GM19467 (cell line): Measurements from ENCODE around the gene ARMC9.
"Not testable (repeated sequence)": the region's sequence is repeated elsewhere in the genome, so short reads cannot be mapped to it uniquely, and the experiment has no call there.

ENCODE experiments used
- ATAC-seq: cut with Tn5 transposase; IDR thresholded peaks from one replicate; pipeline ENCODE4 v1.9.1; 2021; ENCODE audit warnings: mild to moderate bottlenecking, moderate library complexity; ENCODE audit not compliant: unreplicated experiment

ARMC9 gene

DNA sequence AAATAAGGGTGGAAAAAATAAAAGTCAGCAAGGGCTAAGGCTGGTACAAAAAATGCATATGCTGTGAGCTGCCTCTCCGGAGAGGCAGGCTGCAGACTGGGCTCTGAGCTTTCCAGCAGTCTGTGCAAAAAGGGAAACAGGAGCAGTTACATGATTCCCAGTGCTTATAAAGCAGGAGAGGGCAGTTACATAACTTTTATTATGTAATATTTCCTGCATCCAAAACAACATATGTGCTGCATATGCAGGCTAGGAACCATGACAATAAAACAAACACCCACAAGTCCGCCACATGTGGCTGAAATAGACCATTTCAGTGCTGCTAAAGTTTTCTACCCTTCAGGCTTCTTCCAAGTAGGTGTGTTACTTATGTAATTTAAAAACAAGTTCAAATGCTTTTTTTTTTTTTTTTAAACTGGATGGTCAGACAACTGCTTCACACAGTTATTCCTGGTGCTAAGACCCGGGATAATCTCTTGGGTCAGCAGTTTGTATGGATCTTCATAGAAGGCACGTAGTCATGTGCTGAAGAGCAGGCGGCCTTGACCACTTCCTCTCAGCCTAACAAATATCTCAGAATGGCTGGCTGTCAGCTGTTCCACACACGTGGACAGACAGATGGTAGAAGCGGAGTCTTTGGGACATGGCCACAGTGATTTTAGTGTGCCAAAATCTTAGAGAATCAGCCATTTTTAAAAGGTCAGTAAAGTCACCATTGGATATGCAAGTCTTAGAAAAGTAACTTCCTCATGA is 43.5 kb downstream of the ARMC9 start:
- no peak for ATAC-seq

DNA sequence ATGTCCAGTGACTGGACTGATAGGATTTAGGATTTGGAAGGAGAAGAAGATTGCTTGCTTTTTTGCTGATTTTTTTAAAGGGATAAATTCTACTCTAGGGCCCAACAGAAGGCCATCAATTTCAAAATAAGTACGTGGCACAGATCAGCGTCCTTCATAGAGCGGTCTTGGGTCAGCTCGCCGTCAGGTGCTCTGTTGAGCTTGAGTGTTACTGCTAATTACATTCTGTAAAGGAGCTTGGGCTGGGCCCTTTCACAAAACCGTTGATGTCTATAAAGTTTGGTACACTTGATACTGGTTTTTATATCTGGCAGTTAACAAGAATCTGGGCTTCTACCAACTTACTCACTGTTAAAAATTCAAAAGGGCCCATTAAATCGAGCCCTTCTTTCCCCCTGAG is 45.4 kb downstream of the ARMC9 start:
- no peak for ATAC-seq

DNA sequence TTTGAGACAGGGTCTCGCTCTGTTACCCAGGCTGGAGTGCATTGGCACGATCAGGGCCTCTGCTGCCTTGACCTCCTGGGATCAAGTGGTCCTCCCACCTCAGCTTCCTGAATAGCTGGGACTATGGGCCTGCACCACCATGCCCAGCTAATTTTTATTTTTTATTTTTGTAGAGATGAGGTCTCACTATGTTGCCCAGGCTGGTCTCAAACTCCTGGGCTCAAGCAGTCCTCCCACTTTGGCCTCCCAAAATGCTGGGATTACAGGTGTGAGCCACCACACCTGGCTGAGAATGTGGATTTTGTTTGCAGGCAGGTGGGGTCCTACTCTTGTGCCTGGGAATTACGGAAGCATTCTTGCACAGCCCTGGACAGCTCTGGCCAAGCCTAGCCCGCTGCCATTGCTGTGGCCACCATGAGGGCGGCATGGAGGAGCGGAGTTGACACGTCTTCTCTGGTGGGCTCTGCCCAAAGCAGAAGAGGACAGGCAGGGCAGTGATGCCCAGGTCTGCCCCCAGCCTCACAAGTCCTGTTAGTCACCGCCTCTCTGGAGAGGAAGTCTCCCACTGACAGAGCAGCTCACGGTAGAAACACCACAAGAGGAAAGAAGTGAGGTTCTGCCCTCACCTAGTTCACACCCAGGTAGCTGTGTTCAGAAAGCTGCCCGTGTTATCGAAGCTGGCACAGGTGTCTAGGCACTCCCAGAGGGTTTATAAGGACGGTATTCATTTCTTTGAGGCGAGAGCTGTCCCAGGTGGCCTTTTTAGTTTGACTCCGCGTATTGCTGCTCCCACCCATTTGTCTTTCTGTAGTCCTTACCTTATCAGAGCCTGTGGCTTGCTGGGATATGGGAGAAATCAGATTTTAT is 46.2 kb downstream of the ARMC9 start:
- ATAC-seq = no peak

DNA sequence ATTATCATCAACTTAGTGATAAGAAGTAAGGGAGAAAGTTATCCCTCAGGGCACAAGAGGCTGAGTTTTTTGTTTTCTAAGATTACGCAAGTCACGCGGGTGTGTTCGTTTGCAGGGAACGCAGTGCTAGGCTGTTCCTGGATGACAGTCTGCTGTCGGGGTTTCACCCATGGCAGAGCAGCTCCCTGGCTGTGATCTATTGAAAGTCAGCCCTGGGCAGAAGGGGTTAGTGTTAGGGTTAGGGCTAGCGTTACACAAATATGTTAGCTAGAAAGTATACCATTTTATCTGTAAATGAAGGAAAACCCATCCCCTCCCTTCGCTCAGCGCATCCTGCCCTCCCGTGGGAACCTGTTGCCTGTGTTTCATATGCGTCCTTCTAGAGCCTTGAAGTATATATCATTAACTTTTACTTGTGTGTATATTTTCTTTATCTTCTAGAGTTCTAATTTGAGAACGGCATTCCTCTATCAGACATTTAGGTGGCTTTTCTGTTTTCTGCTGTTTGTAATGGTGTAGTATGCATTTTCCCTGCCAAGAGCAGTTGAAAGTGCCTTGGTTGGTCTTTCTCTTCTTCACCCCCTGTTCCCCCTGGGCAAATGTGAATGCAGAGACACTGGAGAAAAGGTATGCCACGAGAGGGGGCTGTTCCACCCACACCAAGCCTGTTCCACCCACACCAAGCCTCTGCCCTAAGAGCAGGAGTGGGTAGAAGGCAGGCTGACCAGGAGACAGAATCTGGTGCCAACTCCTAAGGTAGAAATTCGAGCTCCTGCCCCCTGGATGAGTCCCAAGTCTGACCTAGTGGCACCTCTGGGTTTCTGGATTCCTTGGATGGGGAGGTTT is 47.0 kb downstream of the ARMC9 start:
- no peak for ATAC-seq

DNA sequence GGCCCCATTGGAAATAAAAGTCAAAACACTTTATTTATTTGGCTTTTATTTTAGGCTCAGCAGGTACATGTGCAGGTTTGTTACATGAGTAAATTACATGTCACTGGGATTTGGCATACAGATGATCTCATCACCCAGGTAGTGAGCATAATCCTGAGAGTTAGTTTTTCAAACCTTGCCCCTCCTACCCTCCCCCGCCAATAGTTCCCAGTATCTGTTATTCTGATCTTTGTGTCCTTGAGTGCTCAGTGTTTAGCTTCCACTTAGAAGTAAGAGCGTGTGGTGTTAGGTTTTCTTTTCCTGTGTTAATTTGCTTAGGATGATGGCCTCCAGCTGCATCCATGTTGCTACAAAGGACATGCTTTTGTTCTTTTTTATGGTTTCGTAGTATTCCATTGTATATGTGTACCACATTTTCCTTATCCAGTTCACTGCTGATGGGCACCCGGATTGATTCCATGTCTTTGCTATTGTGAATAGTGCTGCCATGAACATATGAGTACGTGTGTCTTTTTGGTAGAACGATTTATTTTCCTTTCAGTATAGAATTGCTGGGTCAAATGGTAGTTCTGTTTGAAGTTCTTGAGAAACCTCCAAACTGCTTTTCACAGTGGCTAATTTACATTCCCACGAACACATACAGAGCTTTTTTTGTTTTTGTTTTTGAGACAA is 47.9 kb downstream of the ARMC9 start:
- no peak for ATAC-seq

DNA sequence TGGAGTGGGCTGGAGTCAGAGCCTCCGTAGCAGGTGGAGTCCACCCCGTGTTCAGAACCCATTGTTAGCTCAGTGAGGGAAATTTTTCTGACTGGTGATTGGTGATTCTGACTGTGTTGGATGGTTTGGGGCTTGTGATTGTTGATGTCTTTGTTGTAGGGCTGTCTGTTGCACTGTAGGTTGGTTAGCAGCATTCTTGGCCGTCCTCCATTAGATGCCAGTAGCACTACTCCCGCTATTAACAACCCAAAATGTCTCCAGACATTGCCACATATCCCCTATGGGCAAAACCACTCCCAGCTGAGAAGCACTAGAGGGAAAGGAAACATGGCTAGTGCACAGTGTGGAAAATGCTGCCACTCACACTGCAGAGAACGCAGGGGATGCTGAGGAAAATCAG is 51.7 kb downstream of the ARMC9 start:
- ATAC-seq = no peak

DNA sequence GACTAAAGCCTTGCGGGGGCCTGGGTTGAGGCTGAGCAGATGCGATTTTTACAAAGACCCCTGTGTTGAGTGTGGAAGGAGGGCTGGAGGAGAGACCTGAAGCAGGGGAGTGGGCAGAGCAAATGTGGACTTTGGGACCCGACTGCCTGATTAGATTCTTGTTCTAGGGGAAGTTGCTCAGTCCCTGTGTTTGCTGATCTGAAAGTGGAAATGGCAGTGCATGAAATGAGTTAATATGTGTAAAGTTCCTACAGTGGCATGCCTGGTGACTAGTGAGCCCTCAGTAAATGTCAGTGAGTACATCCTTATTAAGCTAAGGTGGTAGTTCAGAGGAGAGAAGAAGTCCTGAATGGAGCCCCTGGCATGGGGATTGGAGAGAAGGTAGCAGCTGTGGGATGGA is 52.3 kb downstream of the ARMC9 start:
- no peak for ATAC-seq

DNA sequence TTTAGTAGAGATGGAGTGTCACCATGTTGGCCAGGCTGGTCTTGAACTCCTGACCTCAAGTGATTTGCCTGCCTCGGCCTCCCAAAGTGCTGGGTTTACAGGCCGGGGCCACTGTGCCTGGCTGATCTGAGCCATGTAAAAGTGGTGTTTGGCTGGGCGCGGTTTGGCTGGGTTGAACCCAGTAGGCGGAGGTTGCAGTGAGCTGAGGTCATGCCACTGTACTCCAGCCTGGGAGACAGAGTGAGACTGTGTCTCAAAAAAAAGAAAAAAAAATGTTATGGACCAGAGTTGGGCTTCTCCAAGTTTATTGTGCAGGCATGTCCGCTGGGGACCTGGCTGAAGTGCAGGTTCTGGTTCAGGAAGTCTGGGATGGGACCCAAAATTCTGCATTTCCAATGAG is 54.9 kb downstream of the ARMC9 start:
- ATAC-seq = not testable (repeated sequence)

DNA sequence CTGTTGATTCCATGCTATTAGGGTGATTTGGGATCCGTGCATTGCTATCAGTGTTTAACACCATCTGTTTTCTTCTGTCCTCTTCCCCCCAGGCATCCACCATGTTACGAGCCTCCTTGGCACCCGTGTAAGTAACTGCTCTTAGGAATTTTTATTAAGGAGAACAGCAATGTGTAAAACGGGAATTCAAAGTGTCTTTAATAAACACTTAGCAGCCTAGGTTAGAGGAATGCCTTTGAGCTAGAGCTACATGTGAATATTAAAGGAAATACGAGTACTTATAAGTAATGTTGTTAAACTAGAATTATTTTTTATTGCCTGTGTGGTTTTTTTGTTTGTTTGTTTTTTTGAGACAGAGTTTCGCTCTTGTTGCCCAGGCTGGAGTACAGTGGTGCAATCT is 58.1 kb downstream of the ARMC9 start:
- no peak for ATAC-seq

DNA sequence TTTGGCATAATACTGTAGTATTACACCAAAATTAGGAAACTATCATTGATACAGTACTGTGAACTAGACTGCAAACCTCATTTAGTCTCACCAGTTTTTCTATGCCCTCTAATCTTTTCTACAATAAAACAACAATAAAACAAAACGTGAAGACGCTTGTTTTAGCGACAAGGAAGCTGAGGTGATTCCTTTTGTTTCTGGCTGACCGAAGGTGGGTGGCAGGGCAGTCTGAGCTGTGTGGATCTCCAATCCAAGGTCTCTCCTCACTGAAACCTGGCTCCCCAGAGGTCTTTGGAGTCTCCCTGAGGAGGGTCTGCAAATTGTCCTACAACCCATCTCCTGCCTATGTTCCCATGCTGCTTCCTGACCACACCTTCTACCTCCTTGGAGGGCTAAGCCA is 59.3 kb downstream of the ARMC9 start:
- no peak for ATAC-seq

DNA sequence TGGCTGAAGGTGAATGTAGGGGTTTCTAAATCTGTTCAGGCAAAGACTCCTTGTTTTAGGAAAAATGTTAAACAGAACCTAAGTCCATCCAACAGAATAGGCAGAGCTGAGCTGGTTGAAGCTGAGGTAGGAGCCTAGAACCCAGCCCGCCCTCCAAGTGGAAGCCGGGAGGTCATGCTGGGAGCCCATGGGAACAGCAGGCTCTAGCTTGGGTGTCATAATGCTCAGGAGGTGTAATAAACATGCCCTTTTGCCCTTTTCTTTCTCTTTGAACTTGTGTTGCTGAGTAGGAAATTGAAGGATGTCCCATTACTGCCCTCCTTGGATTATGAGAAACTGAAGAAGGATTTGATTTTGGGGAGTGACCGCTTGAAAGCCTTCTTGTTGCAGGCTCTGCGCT is 60.3 kb downstream of the ARMC9 start:
- no peak for ATAC-seq

DNA sequence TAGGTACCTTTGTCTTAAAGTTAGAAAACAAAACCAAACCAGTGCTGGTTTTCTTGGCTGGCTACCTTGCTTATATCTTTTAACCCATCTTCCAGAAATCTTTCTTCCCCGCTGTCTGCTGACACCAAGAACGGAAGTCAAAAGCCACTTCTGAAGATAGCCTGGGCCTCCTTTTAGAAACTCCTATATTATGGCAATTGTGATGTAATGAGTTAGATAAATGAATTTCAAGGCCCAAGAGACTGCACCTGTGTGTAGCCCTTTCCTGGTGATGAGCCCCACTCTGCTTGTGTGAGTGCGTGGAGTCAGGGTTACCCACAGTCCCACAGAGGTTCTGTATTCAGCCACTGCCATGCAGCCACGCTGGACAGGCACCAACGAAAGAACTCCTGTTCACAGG is 60.7 kb downstream of the ARMC9 start:
- ATAC-seq = no peak

DNA sequence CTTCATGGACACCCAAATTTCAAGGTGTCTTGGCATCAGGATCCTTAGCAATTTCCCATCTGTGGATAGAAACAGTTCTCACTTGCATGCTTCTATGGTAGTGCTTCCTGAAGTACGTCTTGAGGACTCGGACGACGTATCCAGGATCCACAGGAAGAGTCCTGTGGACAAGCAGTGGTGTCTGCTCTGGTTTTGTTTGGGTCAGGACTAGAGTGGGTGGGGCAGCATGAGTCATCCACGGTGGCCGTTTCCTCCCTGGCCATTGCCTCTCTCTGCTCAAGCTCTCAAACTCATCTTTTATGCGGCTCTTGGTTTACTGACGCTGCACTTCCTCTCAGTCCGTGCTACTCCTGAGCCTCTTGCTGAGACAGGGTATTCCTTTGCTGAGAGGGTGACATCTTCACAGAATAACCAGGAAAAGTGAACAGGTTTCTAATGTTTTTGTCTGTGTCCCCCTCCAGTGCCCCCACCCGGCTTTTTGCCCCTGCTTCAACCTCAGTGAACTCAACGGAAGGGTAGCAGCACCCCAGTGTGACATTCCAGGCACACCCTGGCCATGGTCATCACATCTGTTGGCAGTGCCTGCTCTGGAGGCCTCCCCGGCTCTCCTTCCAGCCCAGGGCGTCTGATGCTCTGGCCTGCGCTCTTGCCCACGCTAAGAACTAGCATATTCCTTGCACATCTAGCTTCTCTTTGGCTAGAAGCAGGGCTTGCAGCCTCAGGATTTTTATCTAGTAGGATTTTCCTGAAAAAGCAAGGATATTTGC is 62.2 kb downstream of the ARMC9 start:
- ATAC-seq = no peak

DNA sequence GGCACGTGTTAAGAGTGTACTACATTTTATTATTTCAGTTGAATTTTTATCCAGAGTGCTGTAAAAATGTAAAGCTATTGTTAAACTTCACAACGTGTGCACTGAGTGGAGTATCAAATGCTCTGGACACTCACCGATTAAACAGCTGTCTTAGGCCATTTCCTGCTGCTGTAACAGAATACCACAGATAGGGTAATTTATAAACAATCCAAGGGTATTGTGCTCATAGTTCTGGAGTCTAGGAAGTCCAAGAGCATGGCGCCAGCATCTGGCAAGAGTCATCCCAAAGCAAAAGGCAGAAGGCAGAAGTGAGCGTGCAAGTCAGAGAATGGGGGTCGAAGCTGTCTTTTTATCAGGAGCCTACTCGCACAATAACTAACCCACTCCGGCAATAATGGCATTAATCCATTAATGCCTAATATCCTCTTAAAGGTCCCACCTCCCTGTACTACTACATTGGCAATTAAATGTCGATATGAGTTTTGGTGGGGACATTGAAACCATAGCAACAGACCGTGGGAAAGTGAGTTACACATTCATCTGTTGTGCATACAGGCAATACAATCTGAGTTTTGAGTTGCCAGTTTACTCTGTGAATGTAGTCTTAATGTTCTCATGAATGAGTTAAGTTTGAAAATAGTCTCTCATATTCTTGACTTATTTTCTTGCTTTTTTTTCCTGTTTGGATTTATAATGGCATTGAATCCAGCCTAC is 64.8 kb downstream of the ARMC9 start:
- no peak for ATAC-seq

DNA sequence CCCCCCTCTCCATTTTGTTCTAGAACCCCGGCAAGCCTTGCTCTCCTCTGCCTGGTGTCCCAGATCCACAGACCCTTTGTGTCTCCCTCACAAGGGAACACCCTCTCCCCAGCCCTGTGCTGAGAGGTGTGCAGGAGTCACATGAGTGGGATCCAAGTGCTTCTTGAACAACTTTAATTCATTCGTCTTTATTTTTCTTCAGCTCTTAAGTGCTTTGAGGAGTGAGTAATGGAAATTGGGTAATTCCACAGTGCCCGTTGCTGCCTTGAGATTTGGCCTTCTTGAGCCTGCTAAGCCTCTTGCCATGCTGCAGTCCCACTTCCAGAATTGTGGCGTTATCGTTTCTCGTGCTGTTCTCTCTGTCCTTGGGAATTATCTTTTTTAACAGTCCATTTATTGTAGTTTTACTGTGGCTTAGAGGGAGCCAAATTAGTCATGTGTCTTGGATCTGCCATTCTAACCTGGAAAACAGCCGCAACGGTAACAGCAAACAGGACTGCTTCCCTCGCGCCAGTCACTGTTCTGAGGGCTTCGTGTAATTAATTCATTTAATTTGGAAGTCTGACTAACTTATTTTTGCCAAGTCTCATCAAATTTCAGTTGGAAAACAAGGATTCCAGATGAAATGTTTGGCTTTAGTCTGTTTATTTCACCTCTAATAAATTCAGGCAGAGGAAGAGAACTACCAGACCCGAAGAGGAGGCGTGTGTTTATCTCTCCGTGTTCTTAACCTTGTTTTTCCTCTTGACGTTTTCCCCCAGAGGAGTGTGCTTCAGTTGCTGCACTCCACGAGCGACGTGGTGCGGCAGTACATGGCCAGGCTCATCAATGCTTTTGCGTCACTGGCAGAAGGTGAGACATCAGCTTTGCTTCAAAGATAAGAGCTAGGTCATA is 72.0 kb downstream of the ARMC9 start:
- ATAC-seq = no peak

DNA sequence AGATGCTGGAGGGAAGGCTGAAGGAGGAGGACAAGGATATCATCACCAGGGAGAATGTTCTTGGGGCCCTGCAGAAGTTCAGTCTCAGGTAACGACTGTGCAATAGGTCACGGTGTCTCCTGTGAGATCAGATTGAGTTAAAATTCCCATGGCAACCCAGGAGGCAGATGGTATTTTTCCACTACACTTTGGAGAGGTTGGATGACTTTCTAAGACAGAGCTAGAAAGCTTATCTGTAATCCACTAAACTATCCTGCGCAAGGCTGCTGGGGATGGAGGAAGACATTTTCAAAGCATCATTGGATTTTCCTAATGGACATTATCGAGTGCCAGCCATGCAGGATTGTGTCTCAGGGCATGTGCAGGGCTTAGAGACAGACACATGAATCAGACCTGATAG is 74.6 kb downstream of the ARMC9 start:
- no peak for ATAC-seq

DNA sequence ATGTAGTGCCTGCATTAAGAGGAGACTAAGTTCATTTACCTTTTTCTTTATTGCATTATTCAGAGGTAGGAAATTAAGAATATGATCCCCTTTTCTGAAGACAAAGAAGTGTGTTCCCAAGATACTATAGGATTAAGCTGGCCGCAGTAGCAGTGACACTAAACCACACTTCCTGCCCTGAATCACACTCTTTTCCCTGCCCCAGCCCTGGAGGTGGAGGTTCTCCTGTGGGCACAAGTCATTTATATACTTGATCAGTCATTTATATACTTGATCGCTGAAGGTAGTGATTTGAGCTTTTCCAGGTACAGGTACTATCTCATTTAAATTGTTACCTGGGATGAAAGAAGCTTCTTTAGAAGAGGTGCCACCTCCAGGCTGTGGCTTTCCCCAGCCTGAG is 78.6 kb downstream of the ARMC9 start:
- no peak for ATAC-seq

DNA sequence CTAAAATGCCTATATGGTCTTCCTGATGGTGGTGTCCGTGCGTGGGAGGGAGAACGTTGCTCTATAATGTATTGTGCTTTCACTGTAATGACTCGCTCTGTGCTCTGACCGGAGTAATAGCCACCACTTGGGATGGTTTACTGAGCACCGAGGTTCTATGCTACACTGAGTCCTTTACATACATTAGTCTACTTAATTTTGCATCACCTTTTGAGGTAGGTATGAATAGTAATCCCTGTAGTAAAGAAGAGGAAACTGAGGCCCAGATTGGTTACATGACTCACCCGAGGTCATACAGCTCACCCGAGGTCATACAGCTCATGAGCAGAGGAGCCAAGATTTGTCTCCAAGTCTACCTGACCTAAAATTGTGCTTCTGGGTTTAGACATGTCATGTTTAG is 79.5 kb downstream of the ARMC9 start:
- ATAC-seq = no peak

DNA sequence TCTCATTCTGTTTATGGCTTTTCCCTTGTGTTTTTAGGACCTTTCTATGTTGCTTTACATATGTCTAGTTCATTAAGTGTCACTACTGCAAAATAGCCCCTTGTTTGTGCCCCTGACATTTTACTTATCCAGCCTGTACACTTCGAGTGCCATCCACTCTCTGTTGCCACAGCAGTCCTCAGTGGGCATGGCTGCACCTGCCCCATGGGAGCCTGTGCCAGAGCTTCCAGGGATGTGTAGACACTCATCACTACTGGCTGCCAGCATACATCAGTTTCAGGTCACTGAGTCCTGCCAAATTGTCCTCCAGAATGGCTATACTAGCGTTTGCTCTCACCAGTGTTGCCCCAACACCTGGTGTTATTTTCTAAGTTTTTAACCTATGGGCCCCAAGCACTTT is 80.4 kb downstream of the ARMC9 start:
- no peak for ATAC-seq
